HepG2 (cell line): ENCODE measurements around the gene TDRD9. TPM values are rescaled to one million over a fixed set of nuclear protein-coding genes. Genes with fewer than 3 reads are reported as not detected.

ENCODE experiments used
- ADNP ChIP-seq: sonication (generic); formaldehyde crosslinking; IDR thresholded peaks from 2 replicates; pipeline ENCODE4 v1.4.0; 2020; ENCODE audit warnings: missing genetic modification reagents
- ARHGAP35 ChIP-seq: sonication (generic); formaldehyde crosslinking; IDR thresholded peaks from 2 replicates; pipeline ENCODE4 v1.9.0; 2022; ENCODE audit warnings: mild to moderate bottlenecking, inconsistent platforms, moderate library complexity, missing genetic modification reagents, borderline replicate concordance
- BRF2 ChIP-seq: sonication (generic); formaldehyde crosslinking; IDR thresholded peaks from 2 replicates; pipeline ENCODE4 v1.8.1; 2022; ENCODE audit warnings: mild to moderate bottlenecking, missing genetic modification reagents
- CREBL2 ChIP-seq: sonication (generic); formaldehyde crosslinking; IDR thresholded peaks from 2 replicates; pipeline ENCODE4 v1.8.1; 2023; ENCODE audit warnings: missing genetic modification reagents, mild to moderate bottlenecking, borderline replicate concordance
- FOSL2 ChIP-seq: sonication (generic); formaldehyde crosslinking; IDR thresholded peaks from 2 replicates; pipeline ENCODE4 v1.4.0; 2020; ENCODE audit warnings: missing genetic modification reagents
- GATA4 ChIP-seq: sonication (generic); IDR thresholded peaks from 2 replicates; pipeline ENCODE4 v1.6.1; 2016; ENCODE audit warnings: antibody characterized with exemption, low read depth, borderline replicate concordance
- GTF2F1 ChIP-seq: fragments of 150-350 bp; IDR thresholded peaks from 2 replicates; pipeline ENCODE4 v1.6.1; 2014; ENCODE audit warnings: low read length
- HOXA7 ChIP-seq: sonication (generic); formaldehyde crosslinking; IDR thresholded peaks from 2 replicates; pipeline ENCODE4 v1.8.1; 2022; ENCODE audit warnings: mild to moderate bottlenecking, missing genetic modification reagents, moderate library complexity
- JARID2 ChIP-seq: sonication (generic); formaldehyde crosslinking; IDR thresholded peaks from 2 replicates; pipeline ENCODE4 v1.8.1; 2023; ENCODE audit warnings: missing genetic modification reagents, inconsistent platforms; ENCODE audit not compliant: insufficient replicate concordance
- KMT2A ChIP-seq: sonication (generic); formaldehyde crosslinking; IDR thresholded peaks from 2 replicates; pipeline ENCODE4 v1.4.0; 2020; ENCODE audit warnings: missing genetic modification reagents
- LBX2 ChIP-seq: sonication (generic); formaldehyde crosslinking; IDR thresholded peaks from 2 replicates; pipeline ENCODE4 v1.5.0; 2020; ENCODE audit warnings: missing genetic modification reagents, mild to moderate bottlenecking, borderline replicate concordance
- MAFG ChIP-seq: sonication (generic); formaldehyde crosslinking; IDR thresholded peaks from 2 replicates; pipeline ENCODE4 v1.5.1; 2020; ENCODE audit warnings: mild to moderate bottlenecking, missing genetic modification reagents
- MED13 ChIP-seq: sonication (generic); formaldehyde crosslinking; IDR thresholded peaks from 2 replicates; pipeline ENCODE4 v1.5.0; 2020; ENCODE audit warnings: missing genetic modification reagents
- MIER3 ChIP-seq: IDR thresholded peaks from 2 replicates; pipeline ENCODE4 v1.6.1; 2016; ENCODE audit warnings: missing compliant biosample characterization, borderline replicate concordance
- NCOA2 ChIP-seq: sonication (generic); formaldehyde crosslinking; IDR thresholded peaks from 2 replicates; pipeline ENCODE4 v1.8.0; 2022; ENCODE audit warnings: inconsistent platforms
- NR3C1 ChIP-seq: sonication (generic); formaldehyde crosslinking; IDR thresholded peaks from 2 replicates; pipeline ENCODE4 v1.4.0; 2020; ENCODE audit warnings: missing genetic modification reagents
- PRDM4 ChIP-seq: sonication (generic); formaldehyde crosslinking; IDR thresholded peaks from 2 replicates; pipeline ENCODE4 v1.9.0; 2021; ENCODE audit warnings: missing genetic modification reagents, borderline replicate concordance
- RFX3 ChIP-seq: IDR thresholded peaks from 2 replicates; pipeline ENCODE4 v1.6.1; 2016; ENCODE audit warnings: missing biosample characterization, missing genetic modification reagents
- SP1 ChIP-seq, 2 experiments: fragments of 450-650 bp in 1 of 2; sonication (generic) in 1 of 2; formaldehyde crosslinking in 1 of 2; IDR thresholded peaks; 2 replicates each; pipeline versions ENCODE4 v1.4.0 to v1.6.1; 2016 to 2020; ENCODE audit warnings: missing genetic modification reagents in 1 of 2
- TBX3 ChIP-seq: fragments of 450-650 bp; IDR thresholded peaks from 2 replicates; pipeline ENCODE4 v1.6.1; 2017; ENCODE audit warnings: antibody characterized with exemption, mild to moderate bottlenecking, inconsistent platforms, borderline replicate concordance
- YEATS4 ChIP-seq: sonication (generic); formaldehyde crosslinking; IDR thresholded peaks from 2 replicates; pipeline ENCODE4 v1.4.0; 2020; ENCODE audit warnings: missing genetic modification reagents, borderline replicate concordance
- ZBTB7B ChIP-seq: sonication (generic); formaldehyde crosslinking; IDR thresholded peaks from 2 replicates; pipeline ENCODE4 v1.4.0; 2020; ENCODE audit warnings: missing genetic modification reagents
- ZNF576 ChIP-seq: sonication (generic); formaldehyde crosslinking; IDR thresholded peaks from 2 replicates; pipeline ENCODE4 v1.4.0; 2020; ENCODE audit warnings: mild to moderate bottlenecking, missing genetic modification reagents
- ZNF614 ChIP-seq: IDR thresholded peaks from 2 replicates; pipeline ENCODE4 v1.6.1; 2018; ENCODE audit warnings: missing biosample characterization, missing genetic modification reagents, inconsistent platforms, borderline replicate concordance
- ZNF674 ChIP-seq: sonication (generic); formaldehyde crosslinking; IDR thresholded peaks from 2 replicates; pipeline ENCODE4 v1.5.0; 2020; ENCODE audit warnings: low read depth, mild to moderate bottlenecking, missing genetic modification reagents
- ZNF720 ChIP-seq: sonication (generic); formaldehyde crosslinking; IDR thresholded peaks from 2 replicates; pipeline ENCODE4 v1.4.0; 2020; ENCODE audit warnings: missing genetic modification reagents
- ZNF782 ChIP-seq: sonication (generic); formaldehyde crosslinking; IDR thresholded peaks from 2 replicates; pipeline ENCODE4 v1.4.0; 2020; ENCODE audit warnings: missing genetic modification reagents, mild to moderate bottlenecking, borderline replicate concordance
- ZNF792 ChIP-seq: IDR thresholded peaks from 2 replicates; pipeline ENCODE4 v1.6.1; 2016
- polyA plus RNA-seq, 8 experiments: library from polyadenylated mRNA; depleted of rRNA in 3 of 8; stranded (reverse) in 7 of 8; unstranded in 1 of 8; fragments of >200 nt; fragmentation: Illumina TruSeq in 4 of 8; extraction: Trizol in 4 of 8; gene quantifications; 2 replicates each; pipeline versions ENCODE4 v1.2.1 to v1.2.3, GENCODE V29; 2011 to 2016; ENCODE audit warnings: low read depth in 4 of 8, missing spikeins in 1 of 8, mixed read lengths in 1 of 8; ENCODE audit not compliant: insufficient read depth in 1 of 8
- total RNA-seq, 5 experiments: library from RNA; depleted of rRNA; stranded (reverse); fragments of >200 nt; fragmentation: Illumina TruSeq; extraction: Trizol; gene quantifications; 2 replicates each; pipeline ENCODE4 v1.2.3, GENCODE V29; 2016; ENCODE audit warnings: low read depth in 1 of 5

Gene TDRD9
- total and polyA plus RNA-seq, 2 of the 13 experiments (the other 11 are each of a cell fraction or from before 2014, with no cell fraction given) = not detected

- TF ChIP-seq BRF2 = no peak
- no peak for TF ChIP-seq MAFG (CRISPR knock-in tag)
- TF ChIP-seq LBX2 (CRISPR knock-in tag) = no peak
- TF ChIP-seq MED13 (CRISPR knock-in tag) = peak; percentile 88; the same call in 1 of the 2 replicates
- TF ChIP-seq NR3C1 (CRISPR knock-in tag) = no peak
- peak; percentile 10; the same call in 1 of the 2 replicates for TF ChIP-seq RFX3
- no peak for TF ChIP-seq ZNF674
- peak; percentile 83; the same call in 1 of the 2 replicates for TF ChIP-seq ZBTB7B
- TF ChIP-seq ZNF720 (CRISPR knock-in tag) = no peak
- TF ChIP-seq JARID2 (CRISPR knock-in tag) = no peak
- TF ChIP-seq HOXA7 (CRISPR knock-in tag) = no peak
- peak; percentile 60; the same call in 1 of the 2 replicates for TF ChIP-seq MIER3 (CRISPR knock-in tag)
- no peak for TF ChIP-seq ARHGAP35 (CRISPR knock-in tag)
- peak; percentile 11 for TF ChIP-seq YEATS4 (CRISPR knock-in tag)
- TF ChIP-seq KMT2A (CRISPR knock-in tag) = peak; percentile 83
- peak; percentile 84; the same call in 1 of the 2 replicates for TF ChIP-seq ZNF614 (CRISPR knock-in tag)
- no peak for TF ChIP-seq SP1 (IDR thresholded peaks at IDR 0.05)
- TF ChIP-seq SP1 (CRISPR knock-in tag; IDR thresholded peaks at IDR 0.05) = peak; percentile 75
- no peak for TF ChIP-seq GTF2F1
- TF ChIP-seq CREBL2 (CRISPR knock-in tag) = no peak
- TF ChIP-seq PRDM4 = no peak
- TF ChIP-seq FOSL2 (CRISPR knock-in tag) = peak; percentile 52
- peak; percentile 92 for TF ChIP-seq NCOA2 (CRISPR knock-in tag)
- TF ChIP-seq ZNF782 = no peak
- TF ChIP-seq ZNF576 (CRISPR knock-in tag) = no peak
- TF ChIP-seq ZNF792 (CRISPR knock-in tag) = peak; percentile 86
- TF ChIP-seq TBX3 = no peak
- TF ChIP-seq GATA4 = peak; percentile 53; the same call in 1 of the 2 replicates
- peak; percentile 96 for TF ChIP-seq ADNP (CRISPR knock-in tag)
Observed at GRCh38 chr14:103879570-103880347, 48.5 kb upstream of the TDRD9 start (continued).
